Measurements from ENCODE around the gene ZNF175. TPM values are rescaled to one million over a fixed set of nuclear protein-coding genes. Genes with fewer than 3 reads are reported as not detected.

ZNF175 gene
- total and polyA plus RNA-seq, 10 of the 15 experiments (the other 5 are each of a cell fraction or from before 2014, with no cell fraction given) = 1.5 to 12.0 (median 4.1) TPM

GRCh38 chr19:51529301-51529700 is 41.8 kb upstream of the ZNF175 start (continued):
- TF ChIP-seq ZBTB4 (CRISPR knock-in tag; IDR thresholded peaks at IDR 0.05) (no peak), SP1 (IDR thresholded peaks at IDR 0.05; ENCODE audit: low read depth, low read length) (no peak), JUND (IDR thresholded peaks at IDR 0.05; ENCODE audit: low read depth, low read length) (no peak), SKIL (IDR thresholded peaks at IDR 0.05; ENCODE audit: low read depth, poor library complexity, severe bottlenecking) (no peak), MTA2 (IDR thresholded peaks at IDR 0.05; ENCODE audit: low read depth) (no peak), NFIC (IDR thresholded peaks at IDR 0.05; ENCODE audit: low read depth, low read length) (no peak), ZNF274 (IDR thresholded peaks at IDR 0.05; ENCODE audit: insufficient read depth, insufficient read length) (no peak)

GRCh38 chr19:51530616-51531015 is 40.5 kb upstream of the ZNF175 start:
- TF ChIP-seq PBX3 (IDR thresholded peaks at IDR 0.05; ENCODE audit: insufficient replicate concordance, low read depth, low read length) = no peak
- TF ChIP-seq SIX5 (IDR thresholded peaks at IDR 0.05; ENCODE audit: low read depth, low read length, severe bottlenecking) = no peak
- TF ChIP-seq NRF1 (conservative IDR thresholded peaks at IDR 0.05; ENCODE audit: low read depth, low read length) = no peak
- TF ChIP-seq IRF3 (IDR thresholded peaks at IDR 0.05) = no peak
- no peak for TF ChIP-seq CTCF (IDR thresholded peaks at IDR 0.05 in 2 of 3, conservative IDR thresholded peaks at IDR 0.05 in 1 of 3; ENCODE audit: control insufficient read depth in 2 of 3, extremely low read depth in 1 of 3, insufficient read depth in 1 of 3, low read depth in 3 of 3, low read length in 3 of 3)
- no peak for TF ChIP-seq ZNF217 (IDR thresholded peaks at IDR 0.05)
- TF ChIP-seq MXI1 (IDR thresholded peaks at IDR 0.05; ENCODE audit: low read depth, low read length) = no peak
- ChIA-PET RAD21 (ENCODE audit: unreplicated experiment) (interaction anchor here (0.6 kb wide), 1 partner anchor 46 kb away, joined by 3 read pairs; no protein-coding TSS in a partner anchor), SMC1A (ENCODE audit: uncharacterized antibody, unreplicated experiment) (no interaction called here), POLR2A (no interaction called here), CTCF (no interaction called here)
- no peak overlapping the region for H3K27ac ChIP-seq (ENCODE audit: control insufficient read depth, insufficient read depth)
- in situ Hi-C loops (cut with MboI) = no loop called here
- DNase-seq (ENCODE audit: low read depth, low spot score) = no peak
- ATAC-seq = no peak
- no peaks in the 10 kb centered on the region for H3K79me2 ChIP-seq (ENCODE audit: control insufficient read depth, insufficient read depth, low read length)
- H4K20me1 ChIP-seq (ENCODE audit: control insufficient read depth, insufficient read depth) = no peaks in the 10 kb centered on the region
- H3K36me3 ChIP-seq (ENCODE audit: control insufficient read depth in 2 of 2, insufficient read depth in 2 of 2, low read length in 1 of 2) = no peaks in the 10 kb centered on the region
- intact Hi-C loops (cut with micrococcal nuclease; ENCODE audit: unreplicated experiment) = no loop called here
- H3K4me1 ChIP-seq (ENCODE audit: control insufficient read depth, insufficient read depth, low read length) = peaks cover 11% of the 10 kb centered on the region
- H3K4me2 ChIP-seq (ENCODE audit: control insufficient read depth, insufficient read depth) = no peak overlapping the region
- BruUV-seq (replicated peaks) = no TSS peak
- no peak for FAIRE-seq
- 27% methylated on average over 8 of the region's 8 CpGs for WGBS (ENCODE audit: insufficient coverage, insufficient replicate concordance, low lambda C conversion rate, missing lambda C conversion rate)
- H3K4me3 ChIP-seq = no peak overlapping the region
- no peaks in the 10 kb centered on the region for H3K27me3 ChIP-seq (replicated peaks in 1 of 2; ENCODE audit: control insufficient read depth in 2 of 2, insufficient read depth in 2 of 2, low read length in 1 of 2)
- no peak overlapping the region for H2AFZ ChIP-seq (ENCODE audit: control insufficient read depth, low read depth, low read length)
- no peaks in the 10 kb centered on the region for H3K9me3 ChIP-seq (replicated peaks; ENCODE audit: control insufficient read depth, insufficient read depth, low read length)
- no peak overlapping the region for H3K9ac ChIP-seq (ENCODE audit: control insufficient read depth, insufficient read depth, low read length)
